ENCODE measurements around the gene FHIT.

The FHIT gene

DNA sequence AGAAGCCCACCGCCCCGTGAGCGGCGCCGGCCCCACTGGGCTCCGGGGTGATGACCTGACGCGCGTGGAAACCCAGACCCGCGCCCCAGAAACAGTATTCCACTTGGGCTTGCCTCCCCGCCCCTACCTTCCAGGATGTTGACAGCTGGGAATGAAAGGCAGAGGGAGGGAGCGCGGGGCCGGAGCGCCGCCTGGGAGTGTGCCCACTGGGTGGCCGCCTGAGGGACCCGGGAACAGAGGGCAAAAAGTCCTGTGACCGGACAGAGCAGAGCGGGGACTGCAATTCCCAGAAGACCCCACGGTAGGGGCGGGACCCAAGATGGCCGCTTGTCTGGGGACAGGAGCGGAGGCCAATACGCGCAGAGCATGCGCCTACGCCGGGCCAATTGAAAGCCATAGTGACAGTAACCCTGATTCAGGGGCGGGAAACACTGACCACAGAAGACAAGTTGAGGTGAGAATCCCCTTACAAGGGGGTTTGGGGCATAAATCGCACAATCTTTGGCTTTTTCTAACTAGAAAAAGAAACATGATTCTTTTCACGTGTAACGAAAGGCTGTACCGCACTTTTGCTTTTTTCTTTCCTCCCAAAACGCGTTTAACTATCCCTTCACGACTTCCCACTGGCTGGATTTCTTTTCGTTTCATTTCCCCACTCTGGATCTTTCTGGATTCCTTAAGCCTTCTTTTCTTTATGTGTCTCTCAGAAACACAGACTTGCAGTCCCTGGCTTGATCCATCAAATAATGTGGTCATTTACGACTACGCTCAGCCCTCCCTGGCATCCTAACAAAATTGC is at the start of gene FHIT:
Gene FHIT (minus strand): TSS at position 279 of the 799 bp plus-strand sequence.
- DNase-seq = peak; percentile 93

- no peak for DNase-seq
Measured at GRCh38 chr3:61300786-61301185, 49.5 kb upstream of the FHIT start.

DNA sequence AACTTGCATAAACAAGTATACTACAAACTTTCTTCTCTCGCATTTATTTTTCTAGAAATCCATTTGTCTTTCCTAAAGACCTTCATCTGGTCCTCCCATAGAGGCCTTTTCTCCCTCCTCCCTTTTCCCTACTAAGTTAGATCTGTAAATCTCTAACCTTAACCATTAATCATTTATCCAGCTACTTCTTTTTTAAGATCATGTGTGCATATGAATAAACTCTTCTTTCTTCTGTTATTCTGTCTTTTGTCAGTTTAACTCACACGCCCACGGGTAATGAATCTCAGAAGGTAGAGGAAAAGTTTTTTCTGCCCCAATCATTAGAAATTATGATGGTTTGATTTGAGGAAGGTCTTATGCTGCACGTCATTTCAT is 48.7 kb upstream of the FHIT start:
- DNase-seq = no peak

DNA sequence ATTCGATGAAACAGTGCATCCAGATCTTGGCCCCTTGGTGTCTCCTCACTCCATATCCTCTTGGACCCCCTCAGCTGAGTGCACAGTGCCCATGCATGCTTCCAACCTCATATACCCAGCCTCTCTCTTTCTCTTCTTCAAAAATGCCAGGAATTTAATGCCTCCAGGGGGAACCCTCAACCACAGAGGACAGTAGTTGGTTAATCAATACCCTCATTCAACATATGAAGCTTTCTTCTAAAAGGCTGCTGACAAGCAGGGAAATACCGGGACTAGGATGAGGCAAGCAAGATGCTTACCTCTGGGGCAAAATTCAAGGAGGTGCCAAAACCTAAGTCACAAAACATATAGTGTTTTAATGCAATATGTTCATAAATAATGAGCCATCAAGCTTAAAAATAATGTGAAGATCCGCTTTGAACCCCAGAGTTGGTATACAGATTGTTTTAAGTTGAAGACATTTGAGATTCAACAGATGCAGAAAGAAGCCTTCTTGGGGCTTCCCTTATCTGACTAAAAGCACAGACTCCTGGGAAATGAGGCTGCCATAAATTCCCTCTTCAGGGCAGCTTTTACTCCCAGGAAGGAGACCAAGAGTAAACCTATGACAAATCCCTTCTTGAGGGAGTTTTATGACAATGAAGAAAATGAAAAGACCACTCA is 48.2 kb upstream of the FHIT start:
- no peak for DNase-seq

DNA sequence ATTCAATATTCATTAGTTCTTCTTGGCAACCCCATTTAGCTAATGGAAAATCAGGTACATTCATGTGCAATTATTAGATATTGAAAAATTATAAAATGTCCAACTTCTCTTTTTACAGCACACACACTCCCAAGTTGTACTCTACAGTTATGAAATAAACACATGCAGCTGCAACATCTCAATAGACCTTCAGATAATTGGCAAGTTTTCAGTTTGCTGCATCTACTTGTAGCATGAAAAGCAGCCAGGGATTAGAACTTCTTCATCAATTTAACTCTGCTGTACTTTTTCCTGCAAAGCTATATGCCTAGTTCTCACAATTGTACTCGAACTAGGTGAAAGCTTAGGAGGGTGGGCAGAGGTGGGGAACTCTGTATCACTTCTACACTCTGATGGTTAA is 46.6 kb upstream of the FHIT start:
- DNase-seq = no peak

- DNase-seq = no peak
Measured at GRCh38 chr3:61288446-61288845, 37.2 kb upstream of the FHIT start.

- DNase-seq = no peak
Measured at GRCh38 chr3:61283876-61284275, 32.6 kb upstream of the FHIT start.

- DNase-seq = no peak
Measured at GRCh38 chr3:61278713-61279112, 27.5 kb upstream of the FHIT start.

GRCh38 chr3:61277411-61277810 is 26.2 kb upstream of the FHIT start:
- no peak for DNase-seq

DNA sequence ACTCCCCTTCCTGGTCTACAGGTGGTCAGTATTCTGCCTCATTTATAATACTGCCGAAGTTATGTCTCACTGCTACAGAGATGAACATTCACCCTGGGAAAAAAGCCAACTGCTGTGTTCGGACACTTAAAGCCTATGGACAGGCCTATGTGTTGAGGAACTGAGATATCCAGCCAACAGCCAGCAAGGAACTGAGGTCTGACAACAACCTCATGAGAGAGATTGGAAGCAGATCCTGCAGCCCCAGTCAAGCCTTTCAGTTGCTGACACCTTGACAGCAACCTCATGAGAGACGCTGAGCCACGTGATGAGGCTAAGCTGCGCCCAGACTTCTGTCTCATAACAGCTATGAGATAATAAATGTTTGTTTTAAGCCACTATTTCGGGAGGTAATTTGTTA is 18.2 kb upstream of the FHIT start:
- DNase-seq = no peak

DNA sequence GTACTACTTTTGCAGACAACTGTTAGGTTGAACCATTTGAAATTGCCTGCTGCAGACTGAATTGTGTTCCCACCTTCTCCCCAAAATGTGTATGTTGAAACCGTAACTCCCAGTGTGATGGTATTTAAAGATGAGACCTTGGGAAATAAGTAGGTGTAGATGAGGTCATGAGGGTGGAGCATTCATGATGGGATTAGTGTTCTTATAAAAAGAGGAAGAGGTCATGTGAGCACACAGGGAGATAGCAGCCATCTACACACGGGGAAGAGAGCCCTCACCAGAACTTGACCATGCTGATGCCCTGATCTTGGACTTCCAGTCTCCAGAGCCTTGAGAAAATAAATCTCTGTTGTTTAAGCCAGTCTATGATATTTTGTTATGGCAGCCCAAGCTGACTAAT is 17.4 kb upstream of the FHIT start:
- no peak for DNase-seq

DNA sequence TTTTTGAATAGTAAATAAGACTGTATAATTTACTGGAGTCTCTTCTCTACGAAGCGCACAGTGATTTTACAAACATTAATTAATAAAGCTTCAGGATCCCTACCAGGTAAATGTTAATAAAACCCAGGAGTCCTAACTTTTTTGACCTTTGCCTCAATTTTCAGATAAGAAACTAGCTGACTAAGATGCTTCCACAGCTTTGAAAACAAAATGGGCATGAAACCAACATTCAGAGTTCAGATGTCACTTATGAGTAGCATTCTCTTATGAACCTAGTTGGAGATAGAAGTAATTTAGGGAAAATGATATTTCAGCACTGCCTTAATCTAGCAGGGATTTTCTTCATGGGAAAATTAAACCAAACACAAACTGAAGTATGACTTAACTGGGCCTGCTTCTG is 13.0 kb upstream of the FHIT start:
- DNase-seq = no peak

GRCh38 chr3:61257148-61257547 is 5.9 kb upstream of the FHIT start:
- DNase-seq = no peak

- no peak for DNase-seq
Measured at GRCh38 chr3:61253756-61254155, 2.5 kb upstream of the FHIT start.

DNA sequence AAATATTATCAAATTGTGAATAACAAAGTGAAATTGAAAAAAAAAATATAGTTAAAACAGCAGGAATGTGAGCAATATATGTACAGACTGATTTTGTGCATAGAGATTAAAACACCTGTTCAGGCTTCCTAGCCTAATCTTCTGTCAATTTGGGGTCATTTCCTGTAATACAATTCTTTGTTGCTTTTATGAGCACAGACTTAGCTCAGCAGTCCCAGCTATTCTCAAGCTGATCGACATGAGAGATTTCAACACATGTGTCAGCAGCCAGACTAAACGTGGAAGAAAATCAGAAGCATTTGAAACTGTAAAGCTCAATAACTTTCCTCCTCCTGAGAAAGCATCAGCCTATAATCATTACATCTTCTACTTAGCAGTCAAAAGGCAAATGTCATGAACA is 1.6 kb upstream of the FHIT start:
- DNase-seq = no peak

DNA sequence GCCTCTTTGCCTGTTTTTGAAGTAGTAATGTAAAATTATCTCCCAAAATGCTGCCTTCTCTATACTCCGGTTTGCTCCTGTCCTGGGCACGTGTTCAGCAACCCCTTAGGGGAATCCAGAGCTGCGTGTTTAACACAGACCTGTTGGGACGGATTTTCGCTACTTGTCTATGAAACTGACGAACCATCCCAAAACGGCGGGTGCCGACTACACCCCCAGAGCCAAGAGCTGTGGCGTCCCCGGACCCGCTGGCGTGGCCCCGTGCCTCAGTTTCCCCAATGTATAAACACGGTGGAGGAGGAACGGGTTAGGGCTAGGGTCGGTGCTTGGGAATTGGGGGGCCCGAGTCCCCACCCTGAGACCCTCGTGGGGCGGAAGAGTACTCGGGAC is 473 bp downstream of the FHIT start:
- DNase-seq = peak; percentile 16

- no peak for DNase-seq
Measured at GRCh38 chr3:61248496-61248895, 2.8 kb downstream of the FHIT start.

DNA sequence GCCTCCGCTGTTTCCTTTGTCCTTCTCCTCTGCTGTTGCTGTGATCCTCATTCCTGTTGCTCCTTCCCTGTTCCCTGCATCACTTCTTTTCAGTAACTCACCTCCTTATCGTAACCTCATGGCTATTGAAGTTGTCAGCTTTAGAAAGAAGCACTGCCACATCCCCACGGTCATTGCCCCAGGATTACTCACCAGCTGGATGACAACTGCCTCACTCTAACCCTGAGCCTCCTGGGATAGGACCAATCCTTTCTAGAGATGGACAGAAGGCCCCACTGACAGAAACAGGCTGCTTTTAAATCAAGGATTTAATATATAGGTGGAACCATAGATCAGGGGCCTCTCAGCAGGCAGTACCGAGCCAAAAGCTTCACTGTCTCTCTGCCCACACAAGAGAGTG is 4.1 kb downstream of the FHIT start:
- DNase-seq = no peak

GRCh38 chr3:61239871-61240270 is 11.4 kb downstream of the FHIT start:
- no peak for DNase-seq

DNA sequence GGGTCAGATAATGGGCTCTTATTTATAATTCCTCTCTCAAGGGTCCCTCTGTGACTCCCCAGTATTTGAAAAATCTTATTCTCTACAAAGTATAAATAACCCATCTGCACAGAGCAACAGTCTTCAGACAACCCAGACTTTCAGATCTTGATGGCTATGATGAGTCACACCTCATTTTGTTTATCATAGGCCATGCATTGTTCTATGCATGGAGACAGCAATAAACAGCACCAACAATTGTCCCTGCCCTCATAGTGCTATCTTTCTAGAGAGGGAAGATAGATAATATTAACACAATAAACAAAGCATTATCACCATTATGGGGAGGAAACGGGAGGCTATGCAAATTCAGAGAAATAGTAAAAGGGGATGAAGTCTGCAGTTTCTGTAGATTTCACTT is 13.4 kb downstream of the FHIT start:
- DNase-seq = no peak

- DNase-seq = no peak
Measured at GRCh38 chr3:61236556-61236955, 14.7 kb downstream of the FHIT start.

GRCh38 chr3:61233746-61234145 is 17.5 kb downstream of the FHIT start:
- no peak for DNase-seq

- DNase-seq = no peak
Measured at GRCh38 chr3:61231693-61232092, 19.6 kb downstream of the FHIT start.

DNA sequence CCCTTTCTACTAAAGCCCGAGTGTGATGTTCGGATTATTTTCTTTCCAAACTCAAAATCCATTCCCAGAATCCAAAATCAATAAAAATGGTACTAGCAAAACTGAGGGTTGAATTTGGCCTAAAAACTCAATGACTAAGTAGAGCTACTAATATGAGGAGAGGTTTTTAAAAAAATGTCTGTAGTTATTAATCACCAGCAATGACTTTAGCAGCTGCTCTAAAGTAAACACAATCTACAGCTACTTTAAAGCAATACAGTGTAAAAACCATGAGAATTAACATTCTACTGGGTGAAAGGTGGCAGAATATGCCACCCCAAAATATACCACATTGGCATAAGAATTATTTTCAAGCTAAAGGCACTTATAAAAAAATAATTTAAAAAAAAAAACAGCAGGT is 23.5 kb downstream of the FHIT start:
- no peak for DNase-seq

- DNase-seq = no peak
Measured at GRCh38 chr3:61226166-61226686, 25.0 kb downstream of the FHIT start.

All from stimulated activated CD4-positive, alpha-beta T cell treated with anti-CD3 and anti-CD28 coated beads, Interleukin-4, amount 100 ng/mL, for 24 hours (primary cell).